HepG2 (cell line): Measurements from ENCODE around the gene POU2AF2. TPM values are rescaled to one million over a fixed set of nuclear protein-coding genes. Genes with fewer than 3 reads are reported as not detected.

Source experiments
- DMAP1 ChIP-seq: IDR thresholded peaks from 2 replicates; pipeline ENCODE4 v1.6.1; 2016
- HDAC2 ChIP-seq: sonication (generic); formaldehyde crosslinking; IDR thresholded peaks from 2 replicates; pipeline ENCODE4 v1.4.0; 2020; ENCODE audit warnings: missing genetic modification reagents
- HNF4G ChIP-seq, 2 experiments: sonication (generic) in 1 of 2; formaldehyde crosslinking in 1 of 2; IDR thresholded peaks; 2 replicates each; pipeline versions ENCODE4 v1.4.0 to v1.6.1; 2011 to 2020; ENCODE audit warnings: borderline replicate concordance in 2 of 2, low read depth in 2 of 2, mild to moderate bottlenecking in 2 of 2, low read length in 1 of 2, missing genetic modification reagents in 1 of 2, moderate library complexity in 1 of 2
- NR0B2 ChIP-seq: sonication (generic); formaldehyde crosslinking; IDR thresholded peaks from 2 replicates; pipeline ENCODE4 v1.4.0; 2020; ENCODE audit warnings: mild to moderate bottlenecking, missing genetic modification reagents
- PAF1 ChIP-seq: IDR thresholded peaks from 2 replicates; pipeline ENCODE4 v1.6.1; 2016; ENCODE audit warnings: missing genetic modification reagents, missing compliant biosample characterization
- PRPF4 ChIP-seq: fragments of 200-400 bp; formaldehyde crosslinking; IDR thresholded peaks from 2 replicates; pipeline ENCODE4 v1.6.1; 2016; ENCODE audit warnings: low read length, low read depth; ENCODE audit not compliant: poor library complexity, severe bottlenecking
- RFX3 ChIP-seq: IDR thresholded peaks from 2 replicates; pipeline ENCODE4 v1.6.1; 2016; ENCODE audit warnings: missing biosample characterization, missing genetic modification reagents
- SCMH1 ChIP-seq: sonication (generic); formaldehyde crosslinking; IDR thresholded peaks from 2 replicates; pipeline ENCODE4 v1.9.0; 2021; ENCODE audit warnings: missing genetic modification reagents, mild to moderate bottlenecking, borderline replicate concordance
- SNAPC4 ChIP-seq: sonication (generic); formaldehyde crosslinking; IDR thresholded peaks from 2 replicates; pipeline ENCODE4 v1.4.0; 2020; ENCODE audit warnings: mild to moderate bottlenecking, missing genetic modification reagents
- TFAP4 ChIP-seq: sonication (generic); IDR thresholded peaks from 2 replicates; pipeline ENCODE4 v1.6.1; 2016; ENCODE audit warnings: low read depth, borderline replicate concordance
- ZFP90 ChIP-seq: sonication (generic); formaldehyde crosslinking; IDR thresholded peaks from 2 replicates; pipeline ENCODE4 v1.8.0; 2022; ENCODE audit warnings: missing genetic modification reagents, mild to moderate bottlenecking, inconsistent platforms, borderline replicate concordance
- ZNF503 ChIP-seq: sonication (generic); formaldehyde crosslinking; IDR thresholded peaks from 2 replicates; pipeline ENCODE4 v1.4.0; 2020; ENCODE audit warnings: missing genetic modification reagents
- ZNF512B ChIP-seq: sonication (generic); formaldehyde crosslinking; IDR thresholded peaks from 2 replicates; pipeline ENCODE4 v1.5.1; 2020; ENCODE audit warnings: missing genetic modification reagents, mild to moderate bottlenecking, borderline replicate concordance
- ZNF569 ChIP-seq: sonication (generic); formaldehyde crosslinking; IDR thresholded peaks from 2 replicates; pipeline ENCODE4 v1.5.0; 2020; ENCODE audit warnings: mild to moderate bottlenecking, missing genetic modification reagents, moderate library complexity, borderline replicate concordance
- ZNF709 ChIP-seq: sonication (generic); formaldehyde crosslinking; IDR thresholded peaks from 2 replicates; pipeline ENCODE4 v1.5.0; 2020; ENCODE audit warnings: mild to moderate bottlenecking, missing genetic modification reagents
- polyA plus RNA-seq, 8 experiments: library from polyadenylated mRNA; depleted of rRNA in 3 of 8; stranded (reverse) in 7 of 8; unstranded in 1 of 8; fragments of >200 nt; fragmentation: Illumina TruSeq in 4 of 8; extraction: Trizol in 4 of 8; gene quantifications; 2 replicates each; pipeline versions ENCODE4 v1.2.1 to v1.2.3, GENCODE V29; 2011 to 2016; ENCODE audit warnings: low read depth in 4 of 8, missing spikeins in 1 of 8, mixed read lengths in 1 of 8; ENCODE audit not compliant: insufficient read depth in 1 of 8
- total RNA-seq, 5 experiments: library from RNA; depleted of rRNA; stranded (reverse); fragments of >200 nt; fragmentation: Illumina TruSeq; extraction: Trizol; gene quantifications; 2 replicates each; pipeline ENCODE4 v1.2.3, GENCODE V29; 2016; ENCODE audit warnings: low read depth in 1 of 5

Gene POU2AF2
- total and polyA plus RNA-seq, 2 of the 13 experiments (the other 11 are each of a cell fraction or from before 2014, with no cell fraction given) = 0.11 TPM; not detected in 1

- TF ChIP-seq ZNF569 (CRISPR knock-in tag) (no peak), DMAP1 (CRISPR knock-in tag) (no peak), TFAP4 (peak; percentile 46; the same call in 1 of the 2 replicates), ZNF512B (no peak), RFX3 (no peak), NR0B2 (CRISPR knock-in tag) (no peak), HDAC2 (peak; percentile 61), SCMH1 (no peak), SNAPC4 (no peak), HNF4G (IDR thresholded peaks at IDR 0.05; ENCODE audit: borderline replicate concordance, low read depth, low read length) (peak; percentile 95), HNF4G (CRISPR knock-in tag; IDR thresholded peaks at IDR 0.05; ENCODE audit: borderline replicate concordance, low read depth) (peak; percentile 91; the same call in 1 of the 2 replicates), PRPF4 (no peak), PAF1 (no peak), ZNF709 (CRISPR knock-in tag) (no peak), ZFP90 (no peak), ZNF503 (CRISPR knock-in tag) (no peak)
Measured at GRCh38 chr11:111308140-111308539, 62.6 kb downstream of the POU2AF2 start (continued).
